K562 (cell line): ENCODE results near the gene MCFD2. TPM values are rescaled to one million over a fixed set of nuclear protein-coding genes. Genes with fewer than 3 reads are reported as not detected.

Experiments used
- ARID4B ChIP-seq: sonication (generic); formaldehyde crosslinking; IDR thresholded peaks from 2 replicates; pipeline ENCODE4 v1.8.0; 2022; ENCODE audit warnings: mild to moderate bottlenecking, missing genetic modification reagents
- CBFB ChIP-seq: sonication (generic); formaldehyde crosslinking; IDR thresholded peaks from 2 replicates; pipeline ENCODE4 v1.4.0; 2020; ENCODE audit warnings: mild to moderate bottlenecking, missing genetic modification reagents
- CREBBP ChIP-seq: IDR thresholded peaks from one replicate; pipeline ENCODE4 v1.6.1; 2012; ENCODE audit warnings: low read depth, mild to moderate bottlenecking, control low read depth, inconsistent platforms, low read length
- HDAC8 ChIP-seq: fragments of 450-650 bp; IDR thresholded peaks from 2 replicates; pipeline ENCODE4 v1.6.1; 2016; ENCODE audit warnings: mild to moderate bottlenecking, missing genetic modification characterization, moderate library complexity, missing compliant biosample characterization
- IRF9 ChIP-seq: fragments of 450-650 bp; IDR thresholded peaks from 2 replicates; pipeline ENCODE4 v1.6.1; 2016; ENCODE audit warnings: missing biosample characterization, missing genetic modification characterization
- MITF ChIP-seq: IDR thresholded peaks from 2 replicates; pipeline ENCODE4 v1.6.1; 2014; ENCODE audit warnings: antibody characterized with exemption
- MLX ChIP-seq, 2 experiments: fragments of 450-650 bp in 1 of 2; sonication (generic) in 1 of 2; formaldehyde crosslinking; conservative IDR thresholded peaks; 2 replicates each; pipeline versions ENCODE4 v1.4.0 to v1.8.1; 2020 to 2022; ENCODE audit warnings: mild to moderate bottlenecking in 1 of 2, missing genetic modification reagents in 1 of 2
- MYNN ChIP-seq, 2 experiments: sonication (generic); formaldehyde crosslinking in 1 of 2; IDR thresholded peaks; 2 replicates each; pipeline versions ENCODE4 v1.5.0 to v1.6.1; 2016 to 2020; ENCODE audit warnings: antibody characterized with exemption in 1 of 2, missing genetic modification reagents in 1 of 2
- RNF219 ChIP-seq: fragments of 250-450 bp; sonication (Bioruptor Pico); IDR thresholded peaks from 2 replicates; pipeline ENCODE4 v1.5.0; 2022; ENCODE audit warnings: mild to moderate bottlenecking
- XRCC3 ChIP-seq: fragments of 450-650 bp; IDR thresholded peaks from 2 replicates; pipeline ENCODE4 v1.6.1; 2017; ENCODE audit warnings: mild to moderate bottlenecking, moderate library complexity
- ZBTB34 ChIP-seq: fragments of 250-450 bp; sonication (Bioruptor Pico); IDR thresholded peaks from 2 replicates; pipeline ENCODE4 v1.8.0; 2021; ENCODE audit warnings: mild to moderate bottlenecking, moderate library complexity
- ZBTB7A ChIP-seq: IDR thresholded peaks from 2 replicates; pipeline ENCODE4 v1.6.1; 2011; ENCODE audit warnings: low read depth, mild to moderate bottlenecking, low read length, moderate library complexity, borderline replicate concordance; ENCODE audit not compliant: control insufficient read depth
- ZFP36 ChIP-seq: fragments of 150-350 bp; IDR thresholded peaks from 2 replicates; pipeline ENCODE4 v1.6.1; 2018; ENCODE audit warnings: low read length, low read depth; ENCODE audit not compliant: partially characterized antibody
- polyA plus RNA-seq, 8 experiments: library from polyadenylated mRNA; depleted of rRNA in 4 of 8; stranded (reverse) in 5 of 8; unstranded in 3 of 8; fragments of >200 nt; fragmentation: Nextera tagmentation in 2 of 8; fragmentation: Illumina TruSeq in 1 of 8; extraction: Ambion mirVana in 2 of 8; extraction: Trizol in 1 of 8; gene quantifications; 2 replicates each; pipeline versions ENCODE4 v1.2.1 to v1.2.3, GENCODE V29; 2011 to 2014; ENCODE audit warnings: inconsistent platforms in 1 of 8, missing spikeins in 1 of 8
- total RNA-seq, 7 experiments: library from RNA; depleted of rRNA in 6 of 7; stranded (reverse); fragments of >200 nt in 6 of 7; fragmentation: Illumina TruSeq in 2 of 7; extraction: Trizol in 2 of 7; gene quantifications; 2 replicates each; pipeline versions ENCODE4 v1.2.1 to v1.2.3, GENCODE V29; 2011 to 2021; ENCODE audit warnings: low replicate concordance in 1 of 7

Gene MCFD2
- total and polyA plus RNA-seq, 9 of the 15 experiments (the other 6 are each of a cell fraction or from before 2014, with no cell fraction given) = 78.6 to 237 (median 123) TPM

GRCh38 chr2:46950314-46950713 is 34.7 kb upstream of the MCFD2 start (continued):
- no peak for TF ChIP-seq ZBTB7A
- TF ChIP-seq IRF9 (tag) = no peak
- no peak for TF ChIP-seq MITF
- TF ChIP-seq CBFB (CRISPR knock-in tag) = no peak
- TF ChIP-seq MLX (CRISPR knock-in tag; conservative IDR thresholded peaks at IDR 0.05) = no peak
- TF ChIP-seq ARID4B (CRISPR knock-in tag) = no peak
- TF ChIP-seq XRCC3 = no peak
- no peak for TF ChIP-seq CREBBP
- TF ChIP-seq MYNN (IDR thresholded peaks at IDR 0.05) = peak; percentile 98
- peak; percentile 75; the same call in 1 of the 2 replicates for TF ChIP-seq MYNN (CRISPR knock-in tag; IDR thresholded peaks at IDR 0.05)
- TF ChIP-seq ZFP36 = peak; percentile 57
- TF ChIP-seq ZBTB34 (CRISPR knock-in tag) = no peak
- no peak for TF ChIP-seq HDAC8 (tag)
- TF ChIP-seq RNF219 (CRISPR knock-in tag) = no peak
